Mesenteric fat pad (tissue), 1 donor: ENCODE measurements around the gene CDC5L. TPM values are rescaled to one million over a fixed set of nuclear protein-coding genes. Genes with fewer than 3 reads are reported as not detected.

Experiments
- DNase-seq: peaks from one replicate; pipeline ENCODE4 v3.0.0-alpha.2; 2020; ENCODE audit warnings: low spot score
- total RNA-seq: library from RNA; stranded (reverse); fragmentation: NEBNext Ultra II Directional; extraction: Animal tissue kit (Norgen Biotek cat#: 25700); gene quantifications from one replicate; pipeline ENCODE4 v1.2.1, GENCODE V29; 2021
- donor health status: DM: yes; HTN: yes; CAD: no.

Gene CDC5L
- total RNA-seq, 1 donor from 2014 or later = 16.8 TPM

DNA sequence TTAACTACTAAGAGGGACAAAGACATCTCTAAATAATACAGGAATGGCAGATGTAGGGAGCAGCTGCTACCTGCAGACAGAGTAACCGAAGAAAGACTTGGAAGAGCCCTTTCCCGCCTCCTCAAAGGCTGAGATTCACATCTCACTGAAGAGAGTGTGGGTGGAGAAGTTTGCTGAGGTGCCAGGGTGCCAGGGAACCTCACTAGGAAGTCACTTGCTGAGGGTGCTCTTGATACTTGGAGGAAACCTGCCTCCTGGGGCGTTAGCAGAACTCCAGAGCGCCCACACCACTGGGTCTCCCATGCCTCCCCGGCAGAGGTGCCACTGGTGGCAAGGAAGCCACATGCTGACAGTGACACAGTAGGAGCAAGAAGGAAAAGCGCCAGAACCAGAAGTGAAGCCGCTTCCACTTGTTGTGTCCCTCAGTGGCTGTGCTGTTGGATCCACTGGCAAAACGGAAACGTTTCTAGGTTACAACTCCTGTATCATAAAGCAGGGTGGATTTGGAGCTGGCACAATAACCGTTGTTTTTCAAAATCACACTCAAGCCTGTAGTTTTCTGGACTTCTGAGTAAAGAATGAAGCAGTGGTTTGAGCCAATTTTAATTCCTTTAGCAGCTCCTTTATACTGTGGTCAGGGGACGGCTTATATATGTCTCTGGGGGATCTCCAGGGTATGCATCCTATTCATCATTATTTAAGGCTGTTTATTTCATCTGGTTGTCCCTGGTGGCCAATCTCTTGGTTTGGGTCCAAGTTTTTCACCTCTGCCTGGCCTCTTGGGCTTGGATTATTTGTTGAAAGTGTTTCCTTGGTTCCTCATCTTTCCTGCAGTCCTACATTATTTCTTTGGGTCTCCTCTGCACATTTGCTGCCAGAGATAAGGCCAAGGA lies 64.5 kb downstream of the CDC5L start:
- no peak for DNase-seq

GRCh38 chr6:44452725-44453124 lies 65.2 kb downstream of the CDC5L start:
- no peak for DNase-seq

DNA sequence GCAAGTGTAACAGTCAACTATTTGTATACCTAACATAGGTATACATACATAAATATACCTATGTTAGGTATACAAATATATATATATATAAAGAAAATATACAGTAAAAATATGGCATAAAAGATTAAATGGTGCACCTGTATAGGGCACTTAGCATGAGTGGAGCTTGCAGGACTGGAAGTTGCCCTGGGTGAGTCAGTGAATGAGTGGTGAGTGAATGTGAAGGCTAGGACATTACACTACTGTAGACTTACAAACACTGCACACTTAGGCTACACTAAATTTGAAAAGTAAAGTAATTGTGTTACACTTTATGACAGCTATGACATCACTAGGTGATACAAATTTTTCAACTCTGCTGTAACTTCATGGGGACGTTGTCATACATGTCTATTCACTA lies 65.6 kb downstream of the CDC5L start:
- no peak for DNase-seq

- DNase-seq = no peak
Measured at GRCh38 chr6:44454198-44454597, 66.7 kb downstream of the CDC5L start.

DNA sequence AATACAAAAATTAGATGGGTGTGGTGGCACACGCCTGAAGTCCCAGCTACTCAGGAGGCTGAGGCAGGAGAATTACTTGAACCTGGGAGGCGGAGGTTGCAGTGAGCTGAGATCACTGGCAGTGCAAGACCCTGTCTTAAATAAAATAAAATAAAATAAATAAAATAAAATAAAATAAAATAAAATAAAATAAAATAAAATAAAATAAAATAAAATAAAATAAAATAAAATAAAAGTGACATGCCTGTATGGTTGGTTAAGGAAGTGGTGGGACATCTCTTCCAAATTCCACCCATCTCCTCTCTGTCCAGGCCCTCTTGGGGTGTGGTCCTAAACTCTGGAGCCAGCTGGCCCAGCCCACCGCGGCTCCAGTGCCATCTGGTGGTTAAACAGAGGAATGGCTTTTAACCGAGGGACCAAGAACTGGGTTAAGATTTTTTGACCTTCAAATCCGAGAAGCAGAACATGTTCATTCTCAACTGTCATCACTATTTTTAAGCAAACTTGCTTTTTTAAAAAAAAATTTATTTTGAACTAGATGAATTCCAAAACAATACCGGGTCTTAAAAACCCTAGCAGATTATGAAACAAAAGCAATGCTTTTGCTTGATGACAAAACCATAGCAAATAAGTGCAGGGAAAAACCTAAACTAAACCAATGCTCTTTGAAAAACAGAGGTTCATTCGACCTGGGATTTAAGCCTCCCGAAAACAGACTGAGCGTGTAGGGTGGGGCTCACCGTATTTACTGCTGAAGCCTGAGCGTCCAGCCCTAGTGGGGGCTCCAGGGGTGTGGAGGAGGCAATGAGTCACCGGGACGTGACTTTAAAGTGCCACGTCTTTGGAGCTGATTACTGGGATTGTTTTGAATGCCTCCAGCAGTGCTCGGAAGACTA lies 68.8 kb downstream of the CDC5L start:
- DNase-seq = no peak

DNA sequence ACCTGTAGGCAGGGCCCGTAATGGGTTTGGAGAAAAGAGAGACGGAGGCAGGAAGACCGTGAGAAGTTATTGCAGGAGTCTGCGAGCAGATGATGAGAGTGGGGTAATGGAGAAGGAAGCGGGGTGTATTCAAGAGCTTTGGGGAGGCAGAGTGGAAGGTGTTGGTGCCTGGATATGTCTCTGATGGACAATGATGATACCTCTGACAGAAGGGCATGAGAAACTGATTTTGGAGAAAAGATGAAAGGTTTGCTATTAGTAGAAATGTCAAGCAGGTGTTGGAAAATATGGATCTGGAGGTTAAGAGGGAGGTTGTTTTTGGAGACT lies 69.4 kb downstream of the CDC5L start:
- no peak for DNase-seq

GRCh38 chr6:44457596-44457995 lies 70.1 kb downstream of the CDC5L start:
- DNase-seq = no peak

DNA sequence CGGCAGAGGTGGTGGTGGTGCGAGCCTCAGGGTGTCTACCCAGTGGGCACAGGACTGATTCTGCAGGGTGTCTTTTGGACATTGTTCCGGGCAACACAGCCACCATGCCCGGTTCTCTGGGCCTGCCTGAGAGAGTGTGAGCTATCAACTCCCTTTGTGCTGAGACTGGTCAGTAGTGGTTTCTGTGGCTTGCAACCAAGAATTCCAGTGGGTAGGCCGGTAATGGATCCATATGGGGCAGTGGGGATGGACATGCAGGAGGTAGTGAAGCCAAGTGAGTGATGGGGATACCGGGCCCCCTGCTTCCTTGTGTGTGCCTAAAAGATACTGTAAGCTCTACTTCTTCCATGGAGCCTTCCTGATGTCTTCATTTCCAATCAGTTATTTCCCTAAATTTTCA lies 71.0 kb downstream of the CDC5L start:
- no peak for DNase-seq

- DNase-seq = no peak
Measured at GRCh38 chr6:44462335-44462734, 74.8 kb downstream of the CDC5L start.

DNA sequence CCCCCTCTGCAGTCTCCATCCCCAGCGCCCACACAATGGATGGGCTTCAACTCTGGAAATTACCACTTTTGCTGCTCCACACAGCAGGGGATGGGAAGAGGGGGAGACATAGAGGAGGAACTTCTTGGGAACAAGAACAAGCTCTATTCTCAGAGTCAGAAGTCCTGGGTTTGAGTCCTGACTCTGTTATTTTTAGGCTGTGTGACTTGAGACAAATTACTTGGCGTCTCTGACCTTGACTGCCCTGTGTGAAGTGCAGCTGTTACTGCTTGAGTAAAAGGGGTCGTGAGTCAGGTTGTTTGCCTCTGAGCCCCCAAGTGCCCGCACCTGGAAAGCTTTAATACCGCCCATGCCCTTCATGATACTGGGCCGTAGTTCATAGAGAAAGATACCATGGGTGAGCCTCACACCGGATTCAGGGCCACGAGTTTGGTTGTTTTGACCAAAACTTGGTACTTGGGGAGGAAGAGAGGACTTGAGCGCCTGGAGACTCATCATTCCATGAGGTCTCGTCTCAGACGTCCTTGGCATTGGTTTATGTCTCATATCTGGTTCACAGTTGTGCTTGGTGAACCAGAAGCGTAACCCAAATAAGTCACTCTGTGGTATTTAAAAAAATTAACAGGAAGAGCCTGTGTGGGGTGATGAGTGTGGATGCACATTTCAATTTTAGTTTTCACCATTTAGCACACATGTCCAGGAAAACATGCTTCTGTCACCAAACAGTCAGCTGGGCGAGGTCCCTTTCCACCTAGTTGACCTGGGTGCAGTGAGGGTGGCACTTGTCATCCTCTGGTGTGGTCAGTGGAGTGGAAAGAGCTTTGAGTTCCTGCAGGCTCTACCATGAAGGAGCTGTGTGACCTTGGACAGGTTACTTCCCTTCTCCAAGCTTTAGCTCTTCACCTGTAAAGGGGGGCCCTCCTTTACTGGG lies 75.6 kb downstream of the CDC5L start:
- DNase-seq = no peak

DNA sequence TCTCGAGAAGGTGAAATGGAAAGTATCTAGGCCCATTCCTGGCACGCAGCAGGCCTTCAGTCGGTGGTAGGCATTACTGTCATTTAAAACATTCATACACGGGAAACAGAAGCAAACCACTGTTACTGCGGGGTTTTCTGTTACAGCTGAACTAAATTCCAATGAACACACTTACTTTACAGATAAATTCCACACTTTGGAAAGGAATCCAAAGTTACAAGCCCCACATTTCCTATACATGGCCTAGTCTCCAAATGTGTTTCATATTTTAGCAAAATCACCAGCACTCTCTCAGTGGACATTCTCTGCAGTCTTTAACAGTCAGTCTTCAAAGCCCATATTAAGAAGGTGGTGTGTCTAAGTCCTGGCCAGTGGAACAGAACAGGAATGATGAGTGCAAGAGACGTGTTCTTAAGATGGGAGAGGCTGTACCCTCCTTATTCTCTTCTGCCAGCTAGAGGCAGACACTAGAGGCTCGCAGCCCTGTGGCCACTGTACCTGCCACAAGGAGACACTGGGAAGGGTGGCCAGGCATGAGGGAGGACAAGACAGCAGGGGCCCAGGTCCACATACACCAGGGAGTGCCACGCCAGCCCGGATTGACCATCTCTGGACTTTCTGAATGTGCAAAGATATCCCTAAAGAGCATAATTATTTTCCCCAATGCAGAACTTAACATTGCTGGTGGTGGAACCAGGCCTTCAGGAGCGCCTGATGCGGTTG lies 76.4 kb downstream of the CDC5L start:
- no peak for DNase-seq

DNA sequence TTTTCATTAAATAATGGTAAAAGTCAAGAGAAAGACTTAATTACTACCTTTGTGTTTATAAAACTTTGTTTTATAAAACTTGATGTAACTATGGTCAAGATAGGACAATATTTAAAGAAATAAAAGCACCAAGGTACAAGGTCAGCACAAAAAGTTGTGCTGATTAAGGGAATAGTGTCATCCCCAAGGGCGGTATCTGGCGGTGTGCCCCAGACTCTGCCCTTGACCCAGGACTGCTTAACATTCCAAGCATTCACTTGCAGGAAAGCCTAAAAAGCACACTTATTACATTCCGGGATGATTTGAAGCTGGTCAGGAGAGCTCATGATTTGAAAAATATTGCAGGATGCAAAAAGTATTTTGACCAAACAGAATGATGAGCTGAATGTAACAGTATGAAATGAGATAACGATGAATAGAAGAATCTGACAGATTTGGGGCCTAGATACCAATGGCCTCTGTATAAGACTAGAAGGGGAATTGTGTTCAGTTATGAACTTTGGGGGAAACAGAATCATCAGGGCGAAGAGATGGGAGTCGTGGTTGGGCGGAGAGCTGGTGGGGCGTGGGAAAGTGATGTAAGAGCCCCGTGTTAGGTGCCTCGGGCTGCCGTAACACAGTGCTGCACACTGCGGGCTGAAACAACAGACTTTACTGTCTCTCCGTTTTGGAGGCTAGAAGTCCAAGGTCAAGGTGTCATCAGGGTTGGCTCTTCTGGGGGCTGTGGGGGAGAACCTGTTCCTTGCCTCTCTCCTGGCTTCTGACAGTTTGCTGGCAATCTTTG lies 77.2 kb downstream of the CDC5L start:
- DNase-seq = no peak

- DNase-seq = no peak
Measured at GRCh38 chr6:44466955-44467354, 79.4 kb downstream of the CDC5L start.

DNA sequence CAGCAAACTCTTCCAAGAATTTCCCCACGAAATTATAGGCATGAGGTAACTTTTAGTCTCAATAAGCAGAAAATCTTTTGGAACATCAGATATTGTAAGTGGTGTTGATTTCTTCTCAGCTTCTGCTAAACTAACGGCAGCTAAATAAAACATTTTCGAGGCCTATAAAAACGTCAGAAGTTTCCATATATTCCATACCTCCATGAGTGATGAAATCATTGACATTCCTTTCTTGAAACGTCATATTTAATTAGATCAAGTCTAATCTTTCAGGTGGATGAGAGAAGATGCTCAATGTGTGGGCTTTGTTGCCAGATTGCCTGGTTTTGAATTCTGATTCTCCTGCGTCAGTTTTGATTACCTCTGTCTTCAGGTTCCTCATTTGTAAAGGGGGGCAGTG lies 81.3 kb downstream of the CDC5L start:
- no peak for DNase-seq

GRCh38 chr6:44470115-44470464 lies 82.6 kb downstream of the CDC5L start:
- DNase-seq = no peak

DNA sequence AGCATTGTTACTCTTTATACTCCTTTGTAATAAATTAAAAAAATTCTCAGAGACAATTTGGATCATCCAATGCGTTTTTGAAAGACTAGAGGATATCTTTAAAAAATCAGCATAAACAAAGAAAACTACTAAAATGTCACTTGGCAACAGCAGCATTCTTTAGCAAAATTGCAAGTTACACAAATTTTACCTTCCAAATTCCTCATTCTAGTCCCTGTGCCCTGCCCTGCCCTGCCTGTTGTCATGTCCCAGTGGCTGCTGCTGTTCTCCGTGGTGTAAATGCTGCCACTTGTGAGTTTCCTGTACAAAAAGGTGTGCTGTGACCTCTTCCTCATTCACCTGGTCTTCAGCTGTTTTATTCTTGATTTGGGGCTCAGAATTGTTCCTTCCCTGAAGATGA lies 83.2 kb downstream of the CDC5L start:
- no peak for DNase-seq

DNA sequence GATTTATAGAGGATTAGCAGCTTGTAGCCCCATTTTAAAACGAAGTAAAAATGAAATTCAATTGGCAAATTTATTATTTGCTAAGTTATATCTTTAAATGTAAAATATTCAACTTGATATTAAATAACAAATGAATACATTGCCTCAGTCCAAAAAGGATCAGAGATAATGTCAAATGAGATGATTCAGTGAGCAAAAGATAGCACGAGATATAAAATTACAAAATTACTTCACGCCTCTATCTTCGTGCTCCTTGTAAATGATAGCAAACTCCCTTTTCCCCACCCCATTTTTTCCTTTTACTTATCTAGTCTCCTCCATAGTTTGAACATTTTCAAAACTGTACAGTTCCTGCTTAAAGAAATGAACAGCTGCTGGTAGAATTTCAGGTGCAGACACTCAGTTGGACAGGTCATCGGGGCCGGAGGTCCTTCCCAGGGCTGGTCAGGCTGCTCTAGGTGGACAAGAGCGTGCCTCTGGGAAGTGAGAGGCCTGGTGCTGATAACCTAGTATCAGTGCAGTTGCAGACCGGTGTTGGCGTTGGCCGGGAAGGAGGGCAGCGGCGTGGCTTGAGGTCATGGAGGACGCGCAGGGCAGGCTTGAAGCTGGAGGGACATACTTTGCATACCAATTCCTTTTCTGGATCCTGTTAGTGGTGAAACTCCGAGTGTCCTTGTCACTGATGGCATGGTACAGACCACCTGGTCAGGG lies 83.9 kb downstream of the CDC5L start:
- no peak for DNase-seq

GRCh38 chr6:44472250-44472945 lies 84.9 kb downstream of the CDC5L start:
- no peak for DNase-seq
